ENCODE measurements around the gene CCDC66. TPM values are rescaled to one million over a fixed set of nuclear protein-coding genes. Genes with fewer than 3 reads are reported as not detected.

The CCDC66 gene
- total and polyA plus RNA-seq, 9 of the 15 experiments (the other 6 are each of a cell fraction or from before 2014, with no cell fraction given): 21.5 to 46.5 (median 29.6) TPM

- TF ChIP-seq SMAD4 (CRISPR knock-in tag; conservative IDR thresholded peaks at IDR 0.05) (no peak), ETS2 (tag; IDR thresholded peaks at IDR 0.05; ENCODE audit: borderline replicate concordance, poor library complexity, severe bottlenecking) (no peak), KHSRP (IDR thresholded peaks at IDR 0.05) (no peak), RNF2 (IDR thresholded peaks at IDR 0.05) (no peak), PCBP2 (IDR thresholded peaks at IDR 0.05; ENCODE audit: low read depth, low read length, poor library complexity, severe bottlenecking) (no peak), MTA1 (IDR thresholded peaks at IDR 0.05; ENCODE audit: borderline replicate concordance) (no peak), ZNF609 (CRISPR knock-in tag; IDR thresholded peaks at IDR 0.05; ENCODE audit: borderline replicate concordance) (no peak), ZNF778 (CRISPR knock-in tag; IDR thresholded peaks at IDR 0.05) (no peak), ZNF121 (CRISPR knock-in tag; conservative IDR thresholded peaks at IDR 0.05) (no peak)
Observed at GRCh38 chr3:56591262-56591661, 34.3 kb downstream of the CCDC66 start (continued).

Data from K562 (cell line).